Nephron progenitor cell (in vitro differentiated cells): ENCODE results near the gene TWSG1.

Experiments used
- DNase-seq: peaks from one replicate; pipeline ENCODE4 v3.0.0; 2021
- H3K27ac Mint-ChIP-seq: 2 replicates; pipeline ENCODE4 v1.8.0; 2021; ENCODE audit warnings: mild to moderate bottlenecking, moderate library complexity, mixed read lengths
- H3K27me3 Mint-ChIP-seq: 2 replicates; pipeline ENCODE4 v1.8.0; 2021; ENCODE audit warnings: mild to moderate bottlenecking, low read depth, mixed read lengths; ENCODE audit not compliant: poor library complexity
- H3K36me3 Mint-ChIP-seq: 2 replicates; pipeline ENCODE4 v1.8.0; 2021; ENCODE audit warnings: low read depth, mixed read lengths
- H3K4me1 Mint-ChIP-seq: 2 replicates; pipeline ENCODE4 v1.8.0; 2021; ENCODE audit warnings: mixed read lengths
- H3K4me3 Mint-ChIP-seq: 2 replicates; pipeline ENCODE4 v1.8.0; 2021; ENCODE audit warnings: mild to moderate bottlenecking, moderate library complexity, mixed read lengths
- H3K9me3 Mint-ChIP-seq: 2 replicates; pipeline ENCODE4 v1.8.0; 2021; ENCODE audit warnings: mild to moderate bottlenecking, moderate library complexity, mixed read lengths
- TF ChIP-seq, protein P1 (sequence below): fragments of 200-600 bp; sonication (generic); IDR thresholded peaks from 2 replicates; pipeline ENCODE4 v1.5.0; 2021; ENCODE audit warnings: antibody characterized with exemption

The TWSG1 gene

DNA sequence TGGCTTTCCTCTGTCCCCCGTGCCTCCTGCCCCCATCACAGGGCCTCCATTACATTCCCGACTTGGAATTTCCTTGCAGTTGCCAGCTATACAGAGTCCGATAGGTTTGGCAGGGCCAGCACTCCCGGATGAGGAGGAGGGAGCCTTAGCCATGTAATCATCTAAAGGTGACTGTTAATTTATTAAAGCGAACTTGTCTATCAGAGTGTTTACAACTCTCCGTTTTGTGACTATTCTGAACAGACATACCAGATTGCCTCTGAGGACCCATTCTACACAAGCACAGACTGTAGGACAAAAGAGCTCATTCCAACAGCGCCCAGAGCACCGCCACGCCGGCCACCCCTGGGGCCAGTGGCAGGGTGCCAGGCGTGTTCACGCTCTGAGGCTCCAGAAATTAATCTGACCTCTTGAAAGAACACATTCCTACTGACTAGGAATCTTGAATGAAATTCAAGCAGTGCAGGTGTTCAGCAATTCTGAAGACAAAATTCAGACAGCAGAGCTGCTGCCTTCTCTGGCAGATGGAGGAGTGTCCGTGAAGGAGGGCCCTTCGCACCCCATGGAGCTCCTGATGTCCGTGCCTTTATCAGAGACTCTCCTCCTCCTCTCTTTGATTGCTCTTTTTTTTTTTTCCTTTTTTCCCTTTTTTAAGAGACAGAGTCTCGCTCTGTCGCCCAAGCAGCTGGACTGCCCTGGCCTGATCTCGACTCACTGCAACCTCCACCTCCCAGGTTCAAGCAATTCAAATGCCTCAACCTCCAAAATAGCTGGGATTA is 82.7 kb downstream of the TWSG1 start:
- Mint-ChIP-seq H3K9me3 (no peaks in the 10 kb centered on the region), H3K4me3 (peak overlapping the region; percentile 57), H3K4me1 (peaks cover 53% of the 10 kb centered on the region), H3K36me3 (no peaks in the 10 kb centered on the region), H3K27me3 (peaks cover 5% of the 10 kb centered on the region), H3K27ac (peak overlapping the region; percentile 86)
- no peak for DNase-seq
- TF ChIP-seq, protein P1, sequence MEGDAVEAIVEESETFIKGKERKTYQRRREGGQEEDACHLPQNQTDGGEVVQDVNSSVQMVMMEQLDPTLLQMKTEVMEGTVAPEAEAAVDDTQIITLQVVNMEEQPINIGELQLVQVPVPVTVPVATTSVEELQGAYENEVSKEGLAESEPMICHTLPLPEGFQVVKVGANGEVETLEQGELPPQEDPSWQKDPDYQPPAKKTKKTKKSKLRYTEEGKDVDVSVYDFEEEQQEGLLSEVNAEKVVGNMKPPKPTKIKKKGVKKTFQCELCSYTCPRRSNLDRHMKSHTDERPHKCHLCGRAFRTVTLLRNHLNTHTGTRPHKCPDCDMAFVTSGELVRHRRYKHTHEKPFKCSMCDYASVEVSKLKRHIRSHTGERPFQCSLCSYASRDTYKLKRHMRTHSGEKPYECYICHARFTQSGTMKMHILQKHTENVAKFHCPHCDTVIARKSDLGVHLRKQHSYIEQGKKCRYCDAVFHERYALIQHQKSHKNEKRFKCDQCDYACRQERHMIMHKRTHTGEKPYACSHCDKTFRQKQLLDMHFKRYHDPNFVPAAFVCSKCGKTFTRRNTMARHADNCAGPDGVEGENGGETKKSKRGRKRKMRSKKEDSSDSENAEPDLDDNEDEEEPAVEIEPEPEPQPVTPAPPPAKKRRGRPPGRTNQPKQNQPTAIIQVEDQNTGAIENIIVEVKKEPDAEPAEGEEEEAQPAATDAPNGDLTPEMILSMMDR = no peak

DNA sequence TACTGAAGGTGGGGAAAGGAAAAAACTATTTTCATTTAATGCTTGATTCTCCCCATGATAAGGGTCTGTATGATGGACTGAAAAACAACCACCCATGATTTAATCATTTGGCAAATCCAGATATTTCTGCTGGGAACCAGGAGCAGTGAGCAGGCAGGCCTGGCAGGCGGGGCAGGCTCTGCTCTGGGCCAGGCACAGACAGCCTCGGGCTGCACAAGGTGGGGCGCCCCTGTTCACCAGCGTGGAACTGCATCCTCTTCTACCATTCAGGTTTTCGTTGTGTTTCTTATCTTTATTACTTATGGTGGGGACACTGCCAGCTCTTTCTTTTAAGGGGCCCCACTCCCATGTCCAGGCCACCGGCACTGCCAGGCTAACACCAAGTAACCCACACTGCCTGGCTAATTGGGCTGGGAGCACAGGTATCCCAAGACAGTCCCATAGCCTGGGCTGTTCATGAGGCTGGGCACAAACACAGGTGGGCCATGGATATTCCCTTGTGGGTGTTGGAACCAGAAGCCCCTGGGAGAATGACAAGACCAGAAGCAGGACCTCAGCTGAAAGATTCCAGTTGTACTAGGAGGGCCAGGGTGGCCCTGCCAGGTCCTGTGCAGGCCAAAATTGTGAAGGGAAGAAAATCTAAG is 83.6 kb downstream of the TWSG1 start:
- peaks cover 53% of the 10 kb centered on the region for H3K4me1 Mint-ChIP-seq
- no peaks in the 10 kb centered on the region for H3K27me3 Mint-ChIP-seq
- no peaks in the 10 kb centered on the region for H3K36me3 Mint-ChIP-seq
- no peak overlapping the region for H3K4me3 Mint-ChIP-seq
- H3K9me3 Mint-ChIP-seq = no peaks in the 10 kb centered on the region
- TF ChIP-seq, protein P1 = no peak
- peak overlapping the region; percentile 86 for H3K27ac Mint-ChIP-seq
- DNase-seq = no peak

- H3K36me3 Mint-ChIP-seq = no peaks in the 10 kb centered on the region
- DNase-seq = no peak
- H3K27ac Mint-ChIP-seq = no peak overlapping the region
Observed at GRCh38 chr18:9419956-9420631, 85.5 kb downstream of the TWSG1 start.

DNA sequence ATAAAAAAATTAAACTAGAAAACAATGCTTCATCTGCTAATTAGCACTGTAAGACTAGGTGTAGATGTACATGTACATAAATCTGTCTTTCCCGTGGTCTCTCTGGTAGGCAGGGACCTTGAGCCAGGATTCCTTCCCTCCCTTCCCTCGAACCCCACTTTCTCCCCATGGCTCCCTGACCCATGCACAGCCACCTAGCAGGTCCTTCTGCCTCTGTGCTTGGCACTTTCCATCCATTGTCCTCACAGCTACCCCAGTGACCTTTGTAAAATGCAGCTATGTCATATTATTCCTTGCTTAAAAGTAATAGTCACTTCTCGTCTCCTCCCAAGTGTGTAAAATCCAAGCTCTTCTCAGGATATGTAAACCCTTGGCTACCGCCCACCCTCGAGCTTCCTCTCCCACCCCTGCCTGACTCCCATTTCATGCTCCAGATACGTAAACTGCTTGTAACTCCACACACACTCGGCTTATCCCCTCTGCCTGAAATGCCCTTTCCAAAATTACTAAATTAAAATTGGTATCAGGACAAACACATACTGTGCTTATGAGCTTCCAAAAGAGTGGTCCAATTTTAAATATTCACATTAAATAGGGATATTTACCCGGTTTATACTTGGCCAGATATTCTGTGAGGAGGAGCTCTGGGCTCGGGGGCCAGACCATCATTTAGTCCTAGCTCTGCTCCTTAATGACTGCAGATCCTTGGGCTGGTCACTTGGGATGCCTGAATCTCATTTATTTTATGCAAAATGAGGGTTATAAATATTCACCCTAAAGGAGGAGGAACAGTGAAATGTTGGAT is 86.7 kb downstream of the TWSG1 start:
- Mint-ChIP-seq H3K27me3 (no peaks in the 10 kb centered on the region), H3K36me3 (no peaks in the 10 kb centered on the region), H3K4me3 (no peak overlapping the region), H3K9me3 (no peaks in the 10 kb centered on the region), H3K27ac (no peak overlapping the region), H3K4me1 (peaks cover 38% of the 10 kb centered on the region)
- DNase-seq = no peak
- TF ChIP-seq, protein P1 = no peak

More at GRCh38 chr18:9419956-9420631, 85.5 kb downstream of the TWSG1 start:
- Mint-ChIP-seq H3K4me1 (peaks cover 44% of the 10 kb centered on the region), H3K27me3 (no peaks in the 10 kb centered on the region), H3K9me3 (no peaks in the 10 kb centered on the region), H3K4me3 (no peak overlapping the region)
- TF ChIP-seq, protein P1 = no peak

GRCh38 chr18:9421901-9422327 is 87.3 kb downstream of the TWSG1 start:
- no peaks in the 10 kb centered on the region for H3K36me3 Mint-ChIP-seq
- DNase-seq = no peak
- H3K4me1 Mint-ChIP-seq = peaks cover 33% of the 10 kb centered on the region
- H3K27me3 Mint-ChIP-seq = no peaks in the 10 kb centered on the region
- H3K27ac Mint-ChIP-seq = no peak overlapping the region
- H3K9me3 Mint-ChIP-seq = no peaks in the 10 kb centered on the region
- H3K4me3 Mint-ChIP-seq = no peak overlapping the region
- TF ChIP-seq, protein P1 = no peak
